Mesenteric fat pad (tissue), 1 donor: ENCODE data around the gene PRKAG2. TPM values are rescaled to one million over a fixed set of nuclear protein-coding genes. Genes with fewer than 3 reads are reported as not detected.

Experiments
- DNase-seq: peaks from one replicate; pipeline ENCODE4 v3.0.0-alpha.2; 2020; ENCODE audit warnings: low spot score
- total RNA-seq: library from RNA; stranded (reverse); fragmentation: NEBNext Ultra II Directional; extraction: Animal tissue kit (Norgen Biotek cat#: 25700); gene quantifications from one replicate; pipeline ENCODE4 v1.2.1, GENCODE V29; 2021
- donor health status: DM: yes; HTN: yes; CAD: no.

PRKAG2 gene
- total RNA-seq, 1 donor from 2014 or later, result 61.2 TPM

DNA sequence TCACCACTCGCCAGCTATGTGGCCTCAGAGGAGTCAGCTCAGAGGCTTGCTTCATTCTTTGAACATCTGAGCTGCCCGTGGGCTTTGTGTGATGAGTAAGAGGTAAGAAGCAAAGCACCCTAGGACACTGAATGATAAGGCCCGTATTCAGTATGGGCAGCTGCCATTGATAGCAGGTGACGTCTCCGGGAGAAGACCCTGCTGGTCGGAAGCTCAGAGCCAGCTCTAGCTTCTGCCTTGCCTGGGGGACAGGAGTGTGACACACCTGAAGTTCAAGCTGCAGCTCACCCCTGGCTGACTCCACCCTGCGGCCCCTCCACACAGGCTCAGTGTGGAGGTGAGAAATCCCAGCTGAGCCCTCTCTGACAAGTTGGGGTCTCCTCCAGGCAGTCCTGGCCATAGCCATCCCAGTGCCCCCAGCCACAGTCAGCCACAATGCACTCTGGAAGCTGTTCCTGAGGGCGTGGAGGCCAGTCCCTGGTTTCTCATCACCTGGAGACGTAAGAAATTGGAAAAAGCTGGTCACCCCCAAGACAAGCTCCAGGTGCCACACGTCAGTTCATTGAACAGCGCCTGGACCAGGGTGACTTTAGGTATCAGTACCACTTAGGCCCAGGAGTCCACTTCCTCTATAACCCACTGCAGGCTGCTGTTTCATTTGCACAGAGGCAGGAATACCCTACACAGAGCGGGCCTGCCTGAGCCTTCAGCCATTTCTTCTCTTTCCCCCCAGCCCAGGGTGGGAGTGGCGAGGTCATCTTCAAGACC lies 192.3 kb downstream of the PRKAG2 start:
- DNase-seq, result no peak

DNA sequence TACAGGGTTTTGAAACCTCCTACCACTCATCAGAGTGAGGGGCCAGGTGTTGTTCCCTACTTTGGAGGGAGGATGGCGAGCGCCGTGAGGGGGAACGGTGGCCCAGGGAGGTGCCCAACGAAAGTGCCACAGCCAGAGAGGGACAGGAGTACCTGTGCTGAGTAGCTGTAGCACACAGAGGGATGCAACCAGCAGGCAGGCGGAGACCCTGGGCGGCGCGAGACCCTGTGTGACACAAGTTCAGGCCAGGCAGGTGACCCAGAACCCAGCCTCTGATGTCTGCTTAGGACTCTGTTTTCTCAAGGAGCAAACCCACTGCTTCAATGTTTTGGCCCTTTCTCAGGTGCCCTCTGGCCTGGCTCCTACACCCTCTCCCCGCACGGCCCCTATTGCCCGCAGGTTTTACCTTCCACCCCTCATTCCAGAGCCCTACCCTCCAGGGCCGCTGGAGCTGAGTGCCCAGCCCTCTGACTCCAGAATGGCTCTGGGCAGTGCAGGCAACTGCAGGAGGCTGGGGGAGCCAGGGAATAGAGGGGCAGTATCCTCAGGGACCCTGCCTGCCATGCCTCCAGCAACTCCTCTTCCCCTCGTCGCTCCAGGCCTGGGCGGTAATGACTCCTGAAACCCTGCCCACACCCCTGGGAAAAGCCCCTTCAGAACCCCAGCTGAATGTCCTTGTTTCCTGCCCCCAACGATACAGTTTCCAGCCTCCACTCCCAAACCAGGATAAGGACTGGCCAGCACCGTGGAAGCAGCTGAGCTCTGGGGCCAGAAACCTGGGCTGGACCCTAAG lies 193.1 kb downstream of the PRKAG2 start:
- no peak for DNase-seq

DNA sequence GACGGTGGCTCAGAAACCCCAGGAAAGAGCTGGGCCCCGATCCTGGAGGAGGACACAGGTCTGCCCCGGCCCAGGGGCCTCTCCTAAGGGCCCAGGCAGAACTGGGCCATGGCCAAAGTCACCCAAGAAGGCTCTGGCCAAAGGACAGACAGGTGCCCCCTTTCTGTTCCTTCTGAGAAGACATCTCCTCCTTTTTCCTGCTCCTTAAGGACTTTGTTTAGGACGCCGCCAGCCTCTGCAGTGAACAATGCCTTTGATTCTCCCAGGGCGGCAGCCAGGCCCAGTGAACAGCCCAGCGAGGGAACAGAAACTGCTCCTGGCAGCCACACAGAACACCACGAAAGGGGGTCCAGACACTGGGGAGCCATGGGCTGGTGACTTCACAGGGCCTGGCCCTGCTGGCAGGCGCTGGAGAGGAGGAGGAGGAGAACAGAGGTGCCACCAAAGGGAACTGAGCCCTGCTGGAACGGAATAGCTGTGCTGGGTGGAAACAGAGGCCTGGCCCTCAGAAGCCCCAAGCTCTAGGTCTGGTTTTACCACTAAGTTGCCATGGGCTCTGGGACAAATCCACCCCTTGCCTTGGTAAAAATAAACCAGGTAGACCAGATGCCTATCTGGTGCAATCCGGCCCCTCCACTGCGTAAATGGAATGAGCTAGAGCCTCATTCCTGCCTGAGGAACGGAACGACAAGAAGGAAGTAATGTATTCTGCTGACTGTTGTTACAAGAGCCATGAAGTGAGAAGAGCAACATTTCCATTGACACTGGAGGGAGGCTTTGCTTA lies 193.9 kb downstream of the PRKAG2 start:
- peak; percentile 86 for DNase-seq

DNA sequence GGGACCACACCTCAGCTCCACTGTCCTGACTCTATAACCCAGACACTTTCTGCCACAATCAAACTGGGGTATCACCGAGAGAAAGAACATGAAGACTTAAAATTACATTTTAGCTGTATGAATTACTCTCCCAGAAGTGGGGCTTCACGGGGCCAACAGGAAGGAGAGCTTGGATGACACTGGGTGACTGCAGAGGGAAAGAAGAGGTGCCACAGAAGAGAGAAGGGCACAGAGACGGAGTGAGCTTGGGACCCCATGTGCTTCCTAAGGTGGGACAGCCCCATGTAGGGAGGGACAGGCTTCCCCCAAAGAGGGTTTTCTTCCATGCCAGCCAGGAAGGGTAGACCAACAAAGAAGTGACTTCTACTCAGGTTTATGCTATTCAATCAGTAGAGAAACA lies 195.2 kb downstream of the PRKAG2 start:
- peak; percentile 33 for DNase-seq

DNA sequence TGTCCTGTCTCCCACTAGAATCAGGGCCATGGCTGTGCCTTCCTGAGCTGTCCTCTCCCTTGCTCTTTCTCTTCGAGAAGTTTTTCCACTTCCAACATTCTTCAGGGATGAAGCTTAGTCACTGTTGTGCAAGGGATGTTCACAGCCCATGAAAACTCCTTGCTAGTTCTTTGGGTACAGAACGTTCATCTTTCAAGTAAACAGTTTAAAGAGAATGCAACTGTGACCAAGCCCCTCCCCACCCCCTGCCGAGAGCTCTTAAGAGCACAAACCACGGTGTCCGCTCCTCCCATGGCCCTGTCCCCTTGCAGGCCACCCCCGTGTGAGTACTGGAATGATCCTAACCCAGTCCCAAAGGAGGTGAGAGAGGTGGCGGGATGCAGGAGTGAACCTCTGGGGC lies 196.1 kb downstream of the PRKAG2 start:
- DNase-seq, result peak; percentile 89

DNA sequence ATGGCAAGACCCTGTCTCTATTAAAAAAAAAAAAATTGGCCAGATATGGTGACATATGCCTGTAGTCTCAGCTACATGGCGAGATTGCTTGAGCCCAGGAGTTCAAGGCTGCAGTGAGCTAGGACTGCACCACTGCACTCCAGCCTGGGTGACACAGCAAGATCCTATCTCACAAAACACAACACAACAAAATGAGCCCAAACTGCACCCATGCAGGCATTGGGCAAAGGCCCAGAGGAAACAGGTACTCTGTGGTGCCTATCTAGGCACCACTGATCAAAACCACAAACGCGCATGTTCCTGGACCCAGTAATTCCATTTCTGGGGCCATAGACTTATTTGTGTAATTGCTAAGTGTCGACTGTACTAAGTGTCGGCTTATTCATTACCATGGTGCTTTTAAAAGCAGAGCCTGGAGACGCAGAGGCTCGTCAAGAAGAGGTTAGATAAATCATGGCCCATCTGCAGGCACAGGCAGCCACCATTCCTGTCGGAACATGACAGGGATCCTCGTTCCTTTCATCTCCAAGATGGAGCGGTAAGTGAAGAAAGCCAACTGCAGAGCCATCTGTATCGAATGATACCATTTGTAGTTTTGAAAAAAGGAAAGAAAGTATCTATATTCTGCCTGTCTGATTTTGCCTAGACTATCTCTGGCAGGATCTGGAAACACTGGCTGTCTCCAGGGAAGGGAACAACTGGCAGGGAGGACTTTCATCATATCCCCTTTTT lies 196.9 kb downstream of the PRKAG2 start:
- peak; percentile 60 for DNase-seq

DNA sequence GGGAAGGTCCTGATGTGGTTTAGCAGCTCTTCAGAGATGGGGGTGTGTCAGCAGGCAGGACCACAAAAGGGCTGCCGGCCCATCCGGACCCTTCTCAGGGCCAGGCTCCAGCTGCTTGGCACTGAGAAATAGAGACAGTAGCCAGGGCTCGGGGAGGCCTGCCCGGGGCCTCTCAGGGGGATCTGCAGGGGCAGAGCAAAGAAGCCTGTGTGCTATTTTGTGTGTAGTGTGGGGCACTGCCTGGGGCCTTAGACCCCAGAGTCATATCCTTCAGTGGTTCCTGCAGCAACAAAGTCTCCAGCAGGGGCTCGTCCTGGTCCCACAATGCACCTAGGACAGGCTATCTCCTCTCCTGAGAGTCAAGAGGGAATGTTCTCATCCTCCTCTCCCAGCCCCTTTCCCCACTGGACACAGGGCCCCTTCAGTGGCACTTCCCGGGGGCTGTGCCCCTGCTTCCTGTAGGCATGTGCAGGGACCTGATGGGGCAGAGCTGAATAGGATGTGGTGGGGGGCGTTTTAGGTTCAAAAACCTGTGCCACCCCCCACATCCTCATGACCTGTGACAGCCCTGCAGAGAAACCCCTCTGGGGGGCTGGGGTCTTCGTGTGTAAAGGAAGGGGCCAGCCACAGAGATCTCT lies 197.7 kb downstream of the PRKAG2 start:
- peak; percentile 67 for DNase-seq

DNA sequence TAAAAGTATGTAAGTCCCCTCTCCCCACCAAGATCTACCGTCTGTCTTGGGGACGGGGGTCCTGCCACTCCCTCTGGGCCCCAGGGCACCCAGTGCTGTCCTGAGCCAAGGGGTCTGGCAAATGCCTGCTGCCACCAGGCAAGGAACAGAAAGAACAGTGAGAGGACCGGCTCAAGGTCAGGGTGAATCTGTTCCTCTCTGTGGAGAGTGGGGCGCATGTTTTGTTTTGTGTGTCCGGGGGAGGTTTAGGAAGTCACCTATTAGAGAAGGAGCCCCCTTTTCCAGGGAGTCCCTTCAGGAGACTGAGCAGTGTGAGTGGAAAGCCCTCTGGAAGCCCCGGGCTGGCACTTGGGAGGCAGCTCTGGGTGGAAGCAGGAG lies 198.7 kb downstream of the PRKAG2 start:
- no peak for DNase-seq

DNA sequence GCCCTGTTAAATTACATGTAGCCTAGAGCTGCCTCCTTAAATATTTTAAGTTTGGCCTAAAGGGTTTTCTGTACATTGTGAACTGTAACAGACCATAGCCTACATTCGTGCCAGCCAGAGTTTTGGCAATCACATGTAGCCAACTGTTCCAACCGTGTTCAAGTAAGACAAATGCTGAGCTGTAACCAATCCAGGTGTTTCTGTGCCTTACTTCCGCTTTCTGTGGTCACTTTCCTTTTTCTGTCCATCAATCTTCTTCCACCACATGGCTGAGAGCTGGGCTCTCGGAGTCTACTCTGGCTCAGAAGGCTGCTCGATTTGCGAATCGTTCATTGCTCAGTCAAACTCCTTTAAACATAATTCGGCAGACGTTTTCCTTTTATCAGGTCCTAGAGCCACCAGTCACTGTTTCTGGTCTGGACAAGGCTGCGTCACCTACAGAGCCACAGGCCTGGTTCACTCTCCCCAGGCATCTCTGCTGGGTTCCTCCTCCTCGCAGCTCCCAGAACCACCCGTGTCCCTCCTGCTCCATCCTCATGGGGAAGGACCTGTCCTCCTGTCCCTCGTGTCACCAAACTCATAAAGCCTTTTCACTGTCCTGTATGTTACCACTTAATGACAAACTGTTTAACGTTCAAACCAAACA lies 199.2 kb downstream of the PRKAG2 start:
- DNase-seq, result no peak

DNA sequence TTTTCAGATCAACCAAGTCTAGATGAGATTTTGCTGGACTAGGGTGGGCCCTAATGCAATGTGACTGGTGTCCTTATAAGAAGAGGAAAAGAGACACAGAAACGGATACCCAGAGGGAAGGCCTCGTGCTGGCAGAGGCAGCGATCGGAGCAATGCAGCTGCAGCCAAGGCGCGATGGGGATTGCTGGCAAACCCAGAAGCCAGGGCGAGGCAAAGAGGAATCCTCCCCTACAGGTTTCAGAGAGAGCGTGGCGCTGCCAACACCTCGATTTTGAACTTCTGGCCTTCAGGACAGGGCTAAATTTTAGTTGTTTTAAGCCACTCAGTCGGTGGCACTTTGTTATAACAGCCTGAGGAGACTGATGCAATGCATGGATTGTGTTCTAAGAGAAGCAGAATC lies 200.2 kb downstream of the PRKAG2 start:
- DNase-seq, result peak; percentile 71

DNA sequence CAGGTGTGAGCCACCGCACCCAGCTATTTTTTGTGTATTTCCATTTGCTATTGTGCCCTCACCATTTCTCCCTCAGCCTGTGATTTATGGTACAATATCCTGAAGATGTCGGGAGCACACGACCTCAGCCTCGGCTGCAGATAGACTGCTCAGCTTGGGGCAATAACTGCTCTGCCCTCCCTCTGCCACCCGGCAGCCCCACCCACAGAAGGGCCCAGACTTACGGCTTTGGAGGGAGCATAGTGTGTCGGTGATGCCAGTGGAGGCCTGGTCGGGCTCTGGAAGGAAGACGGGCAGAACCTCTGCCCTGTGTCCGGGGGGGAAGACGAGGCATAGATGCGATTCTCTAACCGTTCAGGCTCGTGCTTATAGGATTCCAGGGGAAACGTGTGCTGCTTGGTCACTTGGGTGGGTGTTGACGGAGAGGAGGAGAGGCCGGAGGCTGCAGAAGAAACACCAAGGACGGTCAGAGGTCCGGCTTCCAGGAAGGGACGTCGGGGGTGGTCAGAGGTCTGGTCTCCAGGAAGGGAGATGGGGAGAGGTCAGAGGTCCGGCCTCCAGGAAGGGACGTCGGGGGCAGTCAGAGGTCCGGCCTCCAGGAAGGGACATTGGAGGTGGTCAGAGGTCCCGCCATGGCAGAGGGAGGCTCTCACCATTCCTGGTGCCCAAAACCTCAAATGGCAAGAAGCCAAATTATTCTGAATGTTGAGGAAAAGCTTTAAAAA lies 201.6 kb downstream of the PRKAG2 start:
- no peak for DNase-seq

DNA sequence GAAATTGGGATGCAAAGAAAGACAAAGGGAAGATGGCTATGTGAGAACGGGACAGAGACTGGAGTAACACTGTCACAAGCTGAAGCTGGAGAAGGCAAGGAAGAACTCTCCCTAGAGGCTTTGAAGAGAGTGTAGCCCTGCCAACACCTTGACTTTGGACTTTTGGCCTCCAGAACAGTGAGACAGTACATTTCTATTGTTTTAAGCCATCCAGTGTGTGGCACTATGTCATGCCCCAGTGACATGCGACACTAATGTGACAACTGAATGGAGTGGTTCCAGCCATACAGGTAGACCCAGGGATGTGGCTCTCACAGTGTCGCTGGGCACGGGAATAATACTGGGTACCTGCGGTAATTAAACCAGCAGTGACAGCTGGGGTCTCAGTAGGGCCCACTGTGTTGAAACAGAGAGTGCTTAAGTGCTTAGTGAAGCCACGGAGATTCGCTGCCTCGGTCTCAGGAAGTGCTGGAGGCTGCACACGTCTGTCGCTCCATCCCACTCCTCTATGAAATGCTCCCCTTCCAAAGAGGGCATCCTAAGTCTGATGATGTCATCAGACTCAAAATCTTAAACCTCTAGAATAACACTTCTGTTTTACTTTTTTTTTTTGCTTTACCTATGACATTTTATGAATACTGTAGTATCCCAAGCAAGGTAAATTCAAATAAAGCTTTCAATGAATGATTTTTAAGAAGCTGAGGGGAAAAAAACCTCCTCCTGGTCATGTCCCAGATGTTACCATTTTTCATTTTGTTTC lies 202.6 kb downstream of the PRKAG2 start:
- no peak for DNase-seq

DNA sequence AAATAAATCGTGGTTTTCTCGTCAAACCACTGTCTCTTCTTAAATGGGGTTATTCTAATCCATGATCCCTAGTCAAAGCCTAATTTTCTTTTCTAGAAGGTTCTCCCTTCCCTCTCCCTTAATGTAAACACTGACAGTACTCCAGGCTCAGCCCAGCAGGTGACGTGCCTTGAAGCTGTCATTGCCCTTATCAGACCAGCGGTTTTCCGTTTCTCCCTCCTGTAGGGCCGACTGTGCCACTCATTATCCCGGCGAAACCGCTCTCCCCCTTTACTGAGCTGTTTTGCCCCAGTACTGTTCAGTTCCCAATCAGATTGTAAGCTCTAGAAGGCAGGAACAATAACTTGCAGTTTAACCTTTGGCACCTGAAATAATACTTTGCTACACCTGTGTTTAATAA lies 203.7 kb downstream of the PRKAG2 start:
- no peak for DNase-seq

DNA sequence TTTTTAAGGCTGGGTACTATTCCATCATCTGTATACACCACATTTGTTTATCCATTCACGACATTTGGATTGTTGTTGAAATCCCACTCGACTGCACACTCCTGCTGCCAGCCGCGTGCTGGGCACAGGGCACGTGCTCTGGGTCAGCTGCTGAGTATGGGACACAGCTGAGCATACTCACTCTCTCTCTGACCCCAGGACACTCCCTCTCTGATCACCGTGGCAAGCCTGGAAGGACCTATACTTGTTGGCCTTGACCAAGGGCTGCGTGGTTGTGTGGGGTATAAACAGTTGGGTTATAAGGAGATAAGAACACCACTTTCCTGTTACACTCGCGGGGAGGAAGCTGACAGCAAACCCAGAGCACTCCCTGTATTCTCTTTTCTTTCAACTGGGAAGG lies 204.2 kb downstream of the PRKAG2 start:
- DNase-seq, result peak; percentile 72

DNA sequence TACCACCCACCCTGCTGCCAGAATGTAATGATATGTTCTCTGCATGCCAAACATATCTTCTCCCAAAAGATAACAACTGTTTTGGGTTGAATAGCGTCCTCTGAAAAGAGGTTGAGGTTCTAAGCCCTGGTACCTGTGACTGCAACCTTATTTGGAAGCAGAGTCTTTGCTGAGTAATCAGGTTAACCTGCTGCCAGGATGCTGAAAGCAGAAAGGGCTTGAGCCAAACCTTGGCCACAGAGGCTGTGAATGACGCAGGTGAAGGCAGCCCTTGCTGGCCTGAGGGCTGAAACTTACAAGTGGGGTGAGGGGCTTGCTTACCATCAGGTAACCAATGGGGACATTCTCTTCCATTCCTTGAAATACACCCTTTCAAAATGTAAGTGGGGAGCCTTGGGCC lies 205.4 kb downstream of the PRKAG2 start:
- no peak for DNase-seq

DNA sequence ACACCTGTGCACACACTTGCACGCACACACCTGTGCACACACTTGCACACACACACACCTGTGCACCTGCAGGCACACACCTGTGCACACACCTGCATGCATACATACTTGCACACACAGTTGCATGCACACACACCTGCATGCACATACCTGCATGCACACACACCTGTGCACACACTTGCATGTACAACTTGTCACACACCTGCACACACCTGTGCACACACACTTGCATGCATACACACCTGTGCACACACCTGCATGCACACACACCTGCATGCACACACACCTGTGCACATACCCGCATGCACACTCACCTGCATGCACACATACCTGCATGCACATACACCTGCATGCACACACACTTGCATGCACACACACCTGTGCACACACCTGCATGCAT lies 207.2 kb downstream of the PRKAG2 start:
- no peak for DNase-seq

DNA sequence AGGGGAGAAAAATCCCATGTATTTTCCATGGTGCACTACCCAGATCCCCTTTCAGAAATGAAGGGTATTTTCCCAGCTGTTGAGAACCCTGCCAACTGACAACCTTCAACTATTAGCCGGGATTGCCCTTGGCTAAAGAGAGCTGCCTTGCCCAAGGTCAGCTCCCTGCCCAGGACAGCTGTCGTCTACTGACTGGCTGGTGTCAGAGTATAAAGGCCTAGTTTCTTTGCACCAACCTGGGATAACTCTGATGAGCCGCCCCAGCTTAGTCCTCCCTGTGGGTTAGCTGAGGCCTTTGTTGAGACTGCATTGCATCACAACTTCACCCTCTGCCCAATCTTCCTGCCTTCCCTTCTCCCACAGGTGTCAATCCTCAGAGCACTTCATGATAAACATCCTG lies 210.0 kb downstream of the PRKAG2 start:
- DNase-seq, result no peak

DNA sequence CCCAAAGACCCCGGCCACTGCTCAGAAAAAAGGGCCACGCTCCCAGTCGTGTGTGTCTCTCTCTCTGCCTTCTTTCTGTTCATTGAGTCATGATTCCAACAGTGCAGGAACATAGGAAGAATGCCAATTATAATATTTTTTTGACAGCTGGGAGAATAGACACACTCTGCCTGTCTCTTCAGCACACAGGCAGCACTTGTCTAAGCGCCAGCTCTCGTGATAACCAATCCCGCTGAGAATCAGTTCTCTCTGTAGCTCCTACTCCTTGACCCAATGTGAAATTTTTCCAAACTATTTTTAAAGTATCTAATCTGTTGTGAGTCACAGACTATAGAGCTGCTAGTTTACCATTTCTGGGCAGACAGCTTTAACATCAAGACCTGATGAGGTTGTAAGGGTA lies 211.5 kb downstream of the PRKAG2 start:
- DNase-seq, result no peak

DNA sequence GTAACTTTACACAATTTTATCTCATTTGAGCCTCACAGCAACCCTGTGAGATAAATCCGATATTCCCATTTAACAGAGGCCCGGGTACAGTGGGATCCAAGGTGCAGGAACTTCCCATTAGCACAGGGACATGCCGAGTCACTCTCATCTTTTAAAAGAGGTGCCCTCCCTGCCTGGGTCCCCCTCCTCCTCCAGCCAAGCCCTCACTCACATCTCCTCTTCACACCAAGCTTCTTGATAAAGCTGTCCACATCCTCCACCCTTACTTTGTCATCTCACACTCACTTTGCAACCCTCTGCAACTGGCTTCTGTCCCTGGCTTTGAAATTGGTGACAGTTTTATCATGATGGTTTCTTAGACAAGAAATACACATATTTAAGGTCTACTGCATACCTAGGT lies 212.6 kb downstream of the PRKAG2 start:
- no peak for DNase-seq
